Measurements from ENCODE around the gene CNGB1.
"Not testable (repeated sequence)": the region's sequence is repeated elsewhere in the genome, so short reads cannot be mapped to it uniquely, and the experiment has no call there.

The CNGB1 gene

DNA sequence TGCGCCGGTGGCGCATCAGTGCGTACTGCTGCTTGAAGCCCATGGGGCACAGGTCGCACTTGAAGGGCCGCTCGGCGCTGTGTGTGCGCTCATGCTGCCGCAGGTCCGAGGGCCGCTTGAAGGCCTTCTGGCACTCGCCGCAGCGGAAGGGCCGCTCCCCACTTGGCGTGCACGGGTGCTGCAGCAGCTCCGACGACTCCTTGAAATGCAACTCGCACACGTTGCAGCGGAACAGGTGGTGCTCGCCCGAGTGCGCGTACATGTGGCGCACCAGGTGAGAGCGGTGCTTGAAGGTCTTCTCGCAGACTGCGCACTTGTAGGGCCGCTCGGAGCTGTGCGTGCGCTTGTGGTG is 26.2 kb upstream of the CNGB1 start:
- DNase-seq (ENCODE audit: low spot score) = no peak

DNA sequence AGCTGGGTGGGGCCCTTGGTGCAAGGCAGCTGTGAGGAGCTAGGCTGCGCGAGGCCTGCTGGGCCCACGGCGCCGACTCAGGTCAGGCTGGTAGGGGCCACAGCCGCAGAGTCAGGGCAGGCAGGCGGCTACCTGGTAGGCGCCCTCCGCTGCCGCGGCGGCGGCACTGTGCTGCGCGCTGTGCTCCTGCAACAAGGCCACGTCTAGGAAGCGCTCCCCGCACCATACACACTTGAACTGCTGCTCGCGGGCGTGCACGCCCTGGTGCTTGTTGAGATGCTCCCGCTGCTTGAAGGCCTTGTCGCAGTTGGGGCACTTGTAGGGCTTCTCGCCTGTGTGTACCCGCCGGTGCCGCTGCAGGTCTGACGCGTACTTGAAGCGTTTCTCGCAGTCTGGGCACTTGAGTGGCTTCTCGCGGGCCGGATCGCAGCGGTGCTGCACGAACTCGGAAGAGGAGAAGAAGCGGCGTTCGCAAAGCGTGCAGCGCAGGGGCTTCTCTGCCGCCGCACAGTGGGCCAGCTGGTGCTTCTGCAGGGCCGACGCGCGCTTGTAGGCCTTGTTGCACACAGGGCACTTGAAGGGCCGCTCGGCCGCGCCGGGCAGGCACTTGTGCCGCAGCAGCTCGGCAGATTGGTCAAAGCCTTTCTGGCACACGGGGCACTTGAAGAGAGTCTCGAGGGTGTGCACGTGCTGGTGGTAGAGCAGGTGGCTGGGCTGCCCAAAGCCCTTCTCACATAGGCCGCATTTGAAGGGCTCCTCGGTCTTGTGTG is 25.7 kb upstream of the CNGB1 start:
- no peak for DNase-seq (ENCODE audit: low spot score)

DNA sequence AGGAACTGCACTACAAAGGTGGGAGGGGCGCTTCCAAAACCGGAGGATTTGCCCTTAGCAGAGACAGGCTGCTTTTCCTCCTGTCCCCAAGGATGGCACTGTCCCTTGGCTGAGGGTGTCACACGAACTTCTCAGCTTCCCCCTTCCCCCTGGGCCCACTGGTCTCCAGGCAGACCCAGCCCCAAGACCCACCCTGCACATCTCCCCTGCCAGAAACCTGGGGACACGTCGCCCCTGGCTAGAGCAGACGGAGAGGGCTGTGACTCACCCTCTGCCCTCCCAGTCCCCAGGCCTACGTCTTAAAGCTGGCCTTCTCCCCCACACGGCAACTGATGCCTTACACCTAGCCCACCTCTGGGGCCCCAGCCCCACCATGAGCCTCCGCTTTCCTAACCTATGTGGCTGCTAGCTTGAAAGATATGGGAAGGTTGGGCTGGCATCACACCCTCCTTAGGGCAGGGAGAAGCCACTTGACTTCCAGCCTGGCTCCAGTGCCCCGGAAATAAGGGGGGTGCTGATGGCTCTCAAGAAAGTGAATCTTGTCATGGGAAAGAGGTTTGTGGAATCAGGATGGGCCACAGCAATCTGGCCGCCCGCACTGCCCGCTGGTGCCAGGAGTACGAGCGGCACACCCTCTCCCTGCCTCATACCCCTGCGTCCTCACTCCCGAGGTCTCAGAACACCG is 24.9 kb upstream of the CNGB1 start:
- DNase-seq (ENCODE audit: low spot score) = no peak

DNA sequence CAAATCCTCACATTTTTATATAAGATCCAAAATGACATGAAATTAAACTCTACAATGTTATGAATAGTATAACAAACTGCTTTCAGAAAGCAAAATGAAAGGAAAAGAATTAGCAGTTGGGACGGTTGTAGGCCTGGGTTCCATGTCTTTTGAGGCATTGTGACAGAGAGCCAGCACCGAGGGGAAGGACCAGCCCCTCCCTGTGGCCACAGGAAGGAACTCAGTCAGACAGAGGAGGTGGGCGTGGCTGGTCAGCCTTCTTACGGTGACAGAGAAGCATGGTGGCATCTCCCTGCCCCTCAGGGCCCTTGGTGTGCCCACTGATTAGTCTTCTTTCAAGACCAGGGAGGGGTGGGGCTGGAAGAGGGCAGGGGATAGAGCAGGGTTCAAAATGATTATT is 23.9 kb upstream of the CNGB1 start:
- DNase-seq (ENCODE audit: low spot score) = no peak

DNA sequence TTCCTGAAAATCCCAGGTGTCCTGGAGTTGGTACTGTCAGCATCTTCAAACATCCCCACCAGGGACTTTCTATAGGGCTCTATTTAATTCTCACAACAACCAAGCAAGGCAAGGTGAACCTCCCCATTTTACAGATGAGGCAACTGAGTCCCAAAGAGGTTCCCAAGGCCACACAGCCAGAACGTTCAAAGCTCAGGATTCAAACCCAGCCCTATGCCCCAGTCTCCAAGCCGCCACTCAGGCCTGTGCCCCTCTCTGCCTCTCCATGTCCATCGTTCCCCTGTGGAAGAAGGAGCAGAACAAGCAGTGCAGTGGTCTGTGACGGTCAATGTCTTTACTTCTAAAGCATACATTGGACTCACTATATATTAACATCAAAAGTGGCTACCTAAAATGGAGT is 23.4 kb upstream of the CNGB1 start:
- no peak for DNase-seq (ENCODE audit: low spot score)

DNA sequence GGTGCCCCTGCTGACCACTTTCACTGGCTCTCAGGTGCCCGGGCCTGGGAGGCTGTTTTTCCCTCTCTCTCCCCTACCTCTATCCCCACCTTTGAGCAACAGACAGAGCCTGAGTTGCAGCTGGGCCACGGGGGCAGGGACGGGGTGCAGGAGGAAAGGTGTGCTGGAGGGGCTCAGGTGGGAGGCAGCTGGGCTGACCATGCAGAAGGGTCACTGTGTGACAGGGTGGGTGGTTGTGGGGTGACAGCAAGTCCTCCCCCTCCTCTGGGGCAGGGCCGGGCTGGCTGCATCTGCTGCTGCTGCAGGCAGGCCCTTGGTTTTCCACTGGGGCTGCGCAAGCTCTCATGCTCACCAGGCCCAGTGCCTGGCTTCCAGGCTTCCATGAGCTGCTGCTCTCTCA is 23.0 kb upstream of the CNGB1 start:
- no peak for DNase-seq (ENCODE audit: low spot score)

DNA sequence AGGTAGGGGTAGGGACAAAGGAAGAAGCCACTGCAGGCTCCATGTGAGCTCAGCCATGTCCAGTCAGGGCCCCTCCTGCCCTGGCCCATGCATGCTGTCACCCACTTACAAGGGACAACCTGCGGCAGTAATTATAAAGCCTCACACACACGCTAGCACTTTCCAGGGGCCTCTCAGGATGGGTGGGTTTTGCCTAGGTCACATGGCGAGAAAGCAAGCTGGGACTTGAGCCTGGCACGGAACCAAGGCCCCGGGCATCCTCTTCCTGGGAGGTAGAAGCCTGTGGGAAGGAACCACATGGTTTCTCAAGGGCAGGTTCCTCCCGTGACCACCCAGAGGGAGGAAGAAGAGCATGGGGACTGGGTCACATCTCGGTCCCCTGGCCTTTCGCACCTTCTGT is 22.5 kb upstream of the CNGB1 start:
- no peak for DNase-seq (ENCODE audit: low spot score)

DNA sequence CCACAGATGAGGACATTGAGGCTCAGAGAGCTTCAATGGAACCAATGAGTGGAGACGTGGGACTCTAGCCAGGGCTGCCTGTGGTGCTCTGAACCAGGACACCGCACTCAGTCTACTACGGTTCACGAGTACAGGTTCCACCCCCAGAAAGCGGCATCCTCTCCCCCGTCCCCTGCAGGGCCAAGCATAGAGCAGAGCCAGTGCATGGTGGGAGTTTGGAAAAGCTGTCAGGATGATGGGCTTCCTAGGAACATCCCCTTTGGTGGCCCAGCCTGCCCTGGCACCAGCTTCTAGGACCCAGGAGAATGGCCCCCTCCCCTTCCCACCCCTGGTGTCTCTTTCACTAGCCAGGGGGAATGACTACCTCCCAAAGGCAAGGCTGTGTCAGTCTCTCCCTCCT is 21.2 kb upstream of the CNGB1 start:
- no peak for DNase-seq (ENCODE audit: low spot score)

DNA sequence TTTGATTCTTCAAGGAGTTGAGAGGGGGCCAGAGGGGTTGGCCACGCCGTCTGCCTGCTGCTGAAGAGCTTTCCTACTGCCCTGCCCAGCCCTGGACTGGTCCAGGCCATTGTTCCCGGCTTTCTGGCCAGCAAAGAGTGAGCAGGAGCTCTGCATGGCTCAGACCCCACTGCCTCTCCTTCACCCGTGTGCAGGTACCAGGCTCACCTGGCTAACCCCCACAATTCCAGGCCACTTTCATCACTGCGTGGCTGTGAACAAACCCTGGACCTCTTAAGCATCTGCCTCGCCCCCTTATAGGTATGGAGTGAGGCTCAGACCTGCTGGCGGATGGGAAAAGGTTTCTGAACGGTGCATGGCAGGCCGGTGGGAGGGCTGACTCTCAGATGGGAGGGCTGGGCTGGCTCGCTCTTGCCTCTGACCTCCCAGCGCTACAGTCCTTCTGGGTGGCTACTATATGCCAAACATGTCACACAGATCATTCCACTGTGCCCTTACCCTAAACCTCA is 20.7 kb upstream of the CNGB1 start:
- DNase-seq (ENCODE audit: low spot score) = no peak

DNA sequence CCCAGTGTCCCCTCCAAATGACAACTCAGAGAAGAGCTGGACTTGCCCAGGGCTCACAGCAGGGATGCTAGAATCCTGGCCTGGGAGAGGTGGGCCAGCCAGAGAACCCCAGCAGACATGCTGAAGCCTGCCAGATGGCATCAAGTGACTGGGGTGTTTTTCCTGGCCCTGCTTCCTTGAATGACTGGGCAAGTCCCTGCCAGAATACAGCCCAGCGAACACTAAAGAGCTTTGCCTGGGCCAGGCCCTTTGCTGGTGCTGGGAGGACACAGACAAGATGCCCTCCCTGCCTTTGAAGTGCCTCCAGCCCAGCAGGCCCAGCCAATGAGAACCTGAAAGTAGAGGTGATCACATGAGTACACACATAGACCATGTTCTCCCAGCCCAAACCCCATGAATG is 18.0 kb upstream of the CNGB1 start:
- DNase-seq (ENCODE audit: low spot score) = no peak

DNA sequence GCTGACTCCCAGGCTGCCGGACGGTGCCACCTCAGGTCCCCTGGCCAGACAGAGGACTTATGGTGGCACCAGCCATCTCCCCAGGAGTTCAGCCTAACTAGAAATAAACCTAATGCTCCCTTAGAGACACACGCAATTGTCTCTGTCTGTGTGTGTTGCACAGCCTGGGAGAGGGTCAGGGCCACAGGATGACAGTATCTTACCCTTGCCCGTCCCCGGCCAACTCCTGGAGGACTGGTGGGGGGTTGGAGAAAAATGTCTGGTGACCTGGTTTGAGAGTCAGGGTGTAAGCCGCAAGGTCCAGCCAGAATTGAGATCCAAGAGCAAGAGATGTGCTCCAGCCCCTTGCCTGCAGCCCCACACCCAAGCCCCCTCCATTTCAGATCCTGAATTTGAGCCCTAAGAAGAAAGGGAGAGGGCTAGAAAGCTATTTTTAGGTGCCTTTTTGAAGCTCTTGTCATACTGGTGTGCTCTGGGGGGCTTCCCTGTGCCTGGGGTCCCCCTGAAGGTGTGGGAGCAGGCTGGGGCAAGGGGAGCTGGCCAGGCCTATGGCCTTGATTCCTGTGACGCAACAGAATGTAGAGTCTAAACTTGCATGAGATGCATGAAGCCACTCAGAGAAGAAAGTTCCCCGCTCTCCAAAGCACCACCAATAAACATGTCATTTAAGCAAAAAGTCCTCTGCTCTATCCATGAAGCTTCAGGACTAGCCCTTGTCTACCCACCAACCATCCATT is 16.7 kb upstream of the CNGB1 start:
- no peak for DNase-seq (ENCODE audit: low spot score)

DNA sequence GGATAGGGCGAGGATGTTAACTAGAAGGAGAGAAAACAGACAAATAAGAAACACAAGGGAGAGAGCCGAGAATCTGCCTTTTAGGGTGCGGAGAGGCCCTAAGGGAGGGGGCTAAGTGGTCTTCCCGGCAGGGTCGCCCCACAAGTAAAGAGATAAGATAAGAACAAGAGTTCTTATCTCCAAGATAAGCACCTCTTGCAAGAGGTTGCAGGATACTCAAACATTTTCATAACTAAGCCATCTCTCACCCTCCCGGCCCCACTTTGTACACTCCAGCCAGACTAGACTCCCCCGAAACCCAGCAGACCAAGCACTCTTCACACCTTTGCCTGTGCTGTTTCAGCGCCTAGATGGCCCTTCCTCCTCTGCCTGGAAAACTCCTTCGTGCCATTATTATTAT is 15.3 kb upstream of the CNGB1 start:
- DNase-seq (ENCODE audit: low spot score) = no peak

DNA sequence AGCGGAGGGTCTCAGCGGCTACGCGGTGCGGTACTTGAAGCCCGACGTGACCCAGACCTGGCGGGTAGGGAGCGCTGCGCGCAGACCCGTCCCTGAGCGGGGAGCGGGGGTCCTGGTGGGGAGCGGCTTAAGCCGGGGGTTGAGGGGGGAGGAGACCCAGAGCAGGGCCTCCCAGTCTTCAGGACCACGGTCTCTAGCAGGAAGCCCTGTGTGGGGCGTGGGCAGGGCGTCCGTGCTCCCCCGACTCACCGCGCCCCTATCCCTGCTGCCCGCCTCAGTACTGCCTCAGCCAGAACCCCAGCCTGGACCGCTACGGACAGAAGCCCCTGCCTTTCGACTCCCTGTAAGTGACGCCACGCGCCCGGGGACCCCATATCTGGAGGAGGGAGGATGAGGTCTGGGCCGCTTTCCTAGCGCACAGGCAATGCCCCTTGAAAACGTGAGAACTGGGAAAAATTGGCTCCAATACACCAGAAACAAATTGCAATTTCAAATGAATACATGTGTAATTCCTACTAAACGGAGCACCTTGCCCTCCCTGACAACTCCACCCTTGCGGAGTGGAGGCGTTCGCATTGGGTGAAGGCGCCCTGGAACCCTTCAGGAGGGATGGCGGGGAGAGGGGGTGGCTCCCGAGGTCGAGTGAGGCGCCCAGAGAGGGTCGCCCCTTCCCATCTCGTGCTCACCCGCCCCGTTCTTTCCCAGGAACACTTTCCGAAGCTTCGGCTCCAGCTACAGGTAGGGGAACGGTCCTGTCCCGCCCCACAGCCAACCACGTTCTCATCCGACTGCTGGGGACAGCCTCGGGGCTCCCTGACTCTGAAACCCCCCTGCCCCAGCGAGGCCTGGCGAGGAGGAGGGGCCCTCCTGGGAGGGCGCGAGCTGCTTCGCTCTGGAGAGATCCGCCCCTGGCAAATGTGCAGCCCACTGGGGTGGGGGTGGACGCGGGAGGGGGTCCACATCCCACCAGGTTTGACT is 14.6 kb upstream of the CNGB1 start:
- DNase-seq (ENCODE audit: low spot score) = no peak

DNA sequence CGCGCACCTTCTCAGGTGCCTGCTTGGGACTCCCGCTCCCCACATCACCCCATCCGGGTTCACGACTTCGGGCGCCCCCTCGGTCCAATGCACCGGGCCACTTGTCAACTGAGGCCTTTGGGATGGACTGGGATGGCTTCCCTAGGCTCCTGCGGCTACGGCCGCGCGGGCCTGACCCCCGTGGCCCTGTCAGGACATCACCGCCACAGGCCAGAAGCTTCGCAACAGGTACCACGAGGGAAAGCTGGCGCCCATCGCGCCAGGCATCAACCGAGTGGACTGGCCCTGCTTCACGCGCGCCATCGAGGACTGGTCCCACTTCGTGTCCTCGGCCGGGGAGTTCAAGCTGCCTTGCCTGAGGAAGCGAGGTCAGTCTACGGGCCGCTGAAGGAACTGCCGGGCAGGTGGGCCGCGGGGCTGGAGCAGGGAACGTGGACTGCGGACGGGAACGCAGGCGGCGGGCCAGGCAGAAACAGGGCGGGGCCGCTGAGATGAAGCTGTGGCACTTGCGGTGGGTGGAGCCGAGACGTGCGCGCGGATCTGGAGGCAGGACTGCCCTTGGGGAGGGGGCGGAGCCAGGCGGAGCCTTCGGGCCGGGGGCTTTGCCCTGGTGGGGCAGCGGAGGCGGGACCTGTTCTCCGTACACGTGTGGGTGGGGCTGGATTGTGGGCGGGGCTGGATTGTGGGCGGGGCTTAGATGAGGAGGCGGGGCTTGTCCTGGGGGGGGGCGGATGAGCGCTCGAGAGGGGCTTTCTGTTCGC is 13.7 kb upstream of the CNGB1 start:
- no peak for DNase-seq (ENCODE audit: low spot score)

DNA sequence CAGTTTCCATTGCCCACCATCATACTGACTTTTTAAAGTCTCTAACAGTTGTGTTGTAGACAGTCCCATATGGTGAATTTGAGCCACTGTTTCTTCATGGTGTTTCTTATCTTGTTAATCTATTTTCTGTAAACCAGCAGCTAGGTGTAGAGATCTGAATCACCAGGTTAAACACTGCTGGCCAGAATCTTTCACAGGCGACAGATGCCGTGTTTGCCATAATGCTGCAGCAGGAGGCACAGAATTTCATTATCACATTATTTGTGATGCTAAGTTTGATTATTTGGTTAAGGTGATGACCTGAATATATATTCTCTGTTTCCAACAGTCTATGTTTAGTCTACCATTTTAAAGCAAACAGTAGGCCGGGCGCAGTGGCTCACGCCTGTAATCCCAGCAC is 11.5 kb upstream of the CNGB1 start:
- DNase-seq (ENCODE audit: low spot score) = no peak

DNA sequence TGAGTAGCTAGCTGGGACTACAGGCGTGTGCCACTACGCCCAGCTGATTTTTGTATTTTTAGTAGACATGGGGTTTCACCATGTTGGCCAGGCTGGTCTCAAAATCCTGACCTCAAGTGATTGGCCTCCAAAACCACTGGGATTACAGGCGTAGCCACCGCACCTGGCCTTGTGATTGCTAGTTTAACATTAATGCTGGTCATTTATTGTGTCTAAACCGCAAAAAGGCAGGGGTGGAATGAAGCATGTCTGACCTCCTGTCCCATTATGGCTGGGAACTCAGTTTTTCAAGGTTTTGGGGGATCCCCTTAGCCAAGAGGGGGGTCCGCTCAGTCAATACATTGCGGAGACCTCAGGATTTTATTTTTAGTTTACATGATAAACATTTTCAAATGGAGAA is 10.7 kb upstream of the CNGB1 start:
- no peak for DNase-seq (ENCODE audit: low spot score)

DNA sequence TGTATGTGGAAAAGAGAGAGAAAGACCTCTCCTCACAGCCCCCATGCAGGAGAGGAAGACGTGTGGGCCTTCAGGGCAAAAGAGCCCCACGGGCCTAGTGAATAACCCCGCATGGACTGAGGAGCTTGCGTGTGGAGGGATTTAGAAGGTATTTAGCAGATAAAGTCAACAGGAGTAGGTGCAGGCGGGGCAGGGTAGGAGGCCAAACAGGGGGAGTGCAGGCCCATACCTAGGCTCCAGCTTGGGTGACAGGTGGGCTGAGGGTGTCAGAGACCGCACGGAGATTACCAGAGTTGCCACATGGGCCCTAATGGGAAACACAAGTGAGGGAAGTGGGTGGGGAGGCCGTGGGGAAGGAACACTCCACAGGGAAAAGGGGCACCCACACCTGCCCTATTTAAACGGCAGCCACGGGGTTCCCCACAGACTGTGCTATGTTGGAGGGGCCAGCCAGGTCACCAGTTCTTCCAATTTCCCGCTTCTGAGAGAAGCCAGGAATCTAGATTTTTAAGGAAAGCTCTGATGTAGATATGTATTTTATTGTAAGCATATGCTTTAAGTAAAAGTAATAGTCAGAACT is 8.2 kb upstream of the CNGB1 start:
- DNase-seq (ENCODE audit: low spot score) = no peak

DNA sequence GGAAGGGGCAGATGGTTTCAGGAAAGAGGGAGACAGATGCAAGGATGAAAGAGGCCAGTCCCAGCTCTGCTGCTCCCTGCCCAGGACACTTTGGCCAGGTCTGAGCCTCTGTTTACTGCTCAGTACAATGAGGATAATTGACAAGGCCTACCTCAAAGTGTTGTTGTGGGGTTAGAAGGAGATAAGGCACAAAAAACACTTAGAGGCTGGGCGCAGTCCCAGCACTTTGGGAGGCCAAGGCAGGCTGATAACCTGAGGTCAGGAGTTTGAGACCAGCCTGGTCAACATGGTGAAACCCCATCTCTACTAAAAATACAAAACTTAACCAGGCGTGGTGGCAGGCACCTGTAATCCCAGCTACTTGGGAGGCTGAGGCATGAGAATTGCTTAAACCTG is 7.1 kb upstream of the CNGB1 start:
- not testable (repeated sequence) for DNase-seq (ENCODE audit: low spot score)

DNA sequence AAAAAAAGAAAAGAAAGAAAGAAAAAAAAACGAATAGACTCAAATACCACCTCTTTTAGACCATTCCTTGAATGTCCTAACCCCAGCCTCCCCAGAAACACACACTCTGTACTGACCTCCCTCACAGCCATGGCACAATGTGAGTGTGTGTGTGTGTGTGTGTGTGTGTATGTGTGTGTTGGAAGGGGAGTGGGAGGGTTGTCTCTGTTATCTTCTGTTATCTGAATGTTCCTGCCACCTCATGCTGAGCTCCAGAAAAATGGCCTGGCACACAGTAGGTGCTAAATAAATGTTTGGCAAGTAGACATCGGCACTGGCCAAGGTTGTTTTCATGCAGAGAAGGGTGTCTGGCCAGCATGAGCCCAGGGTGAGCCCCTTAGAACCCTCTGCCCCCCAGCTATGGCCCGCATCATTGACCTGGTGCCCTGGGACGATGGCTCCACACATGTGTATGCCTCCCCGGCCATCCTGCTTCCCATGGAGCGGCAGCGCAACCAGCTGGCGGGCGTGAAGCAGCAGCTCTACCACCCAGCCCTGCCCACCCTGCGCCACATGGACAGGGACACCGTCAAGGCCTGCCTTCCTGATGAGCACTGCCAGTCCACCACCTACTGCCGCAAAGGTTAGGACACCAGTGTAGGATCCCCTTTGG is 6.6 kb upstream of the CNGB1 start:
- DNase-seq (ENCODE audit: low spot score) = no peak

DNA sequence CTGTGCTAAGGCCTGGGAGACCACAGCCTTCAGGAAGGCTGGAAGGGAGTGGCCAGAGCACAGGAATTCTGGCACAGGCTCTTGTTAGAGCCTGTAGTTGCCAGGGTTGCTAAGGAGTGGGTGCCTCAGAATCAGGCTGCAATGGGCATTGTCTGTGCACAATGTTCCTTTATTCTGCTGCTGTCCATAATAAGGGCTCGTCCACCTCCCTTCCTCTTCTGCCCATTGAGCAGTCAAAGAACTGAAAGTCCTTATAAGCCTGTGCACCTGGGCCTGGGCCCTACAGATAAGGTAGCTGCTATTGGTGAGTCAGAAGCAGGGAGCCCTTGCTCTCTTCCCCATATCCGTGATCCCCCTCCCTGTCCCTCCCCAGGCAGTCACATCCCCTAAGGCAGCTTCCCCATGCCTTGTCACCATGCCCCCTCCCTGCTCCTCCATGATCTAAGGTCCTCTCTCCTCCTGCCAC is 5.4 kb upstream of the CNGB1 start:
- DNase-seq (ENCODE audit: low spot score) = peak; percentile 96

All from pons (tissue), 1 donor.